H9 (cell line): ENCODE results near the gene DRICH1. TPM values are rescaled to one million over a fixed set of nuclear protein-coding genes. Genes with fewer than 3 reads are reported as not detected.

Source experiments
- DNase-seq: peaks from one replicate; pipeline ENCODE4 v3.0.0-alpha.2; 2017
- H2AFZ ChIP-seq: one replicate; pipeline ENCODE4 v1.6.1; 2013; ENCODE audit warnings: mild to moderate bottlenecking, low read length, control low read depth, moderate library complexity
- H2AK5ac ChIP-seq: 2 replicates; pipeline ENCODE4 v1.6.1; 2013; ENCODE audit warnings: low read length, control low read depth, mixed read lengths; ENCODE audit not compliant: insufficient read length
- H2BK120ac ChIP-seq: one replicate; pipeline ENCODE4 v1.6.1; 2013; ENCODE audit warnings: low read depth, mild to moderate bottlenecking, low read length, control low read depth, inconsistent platforms; ENCODE audit not compliant: poor library complexity, severe bottlenecking
- H2BK12ac ChIP-seq: 2 replicates; pipeline ENCODE4 v1.6.1; 2013; ENCODE audit warnings: low read length, control low read depth, mixed read lengths, low read depth; ENCODE audit not compliant: insufficient read length
- H2BK15ac ChIP-seq: 2 replicates; pipeline ENCODE4 v1.6.1; 2013; ENCODE audit warnings: low read depth, low read length, control low read depth
- H2BK20ac ChIP-seq: one replicate; pipeline ENCODE4 v1.6.1; 2013; ENCODE audit warnings: low read depth, mild to moderate bottlenecking, low read length, control low read depth, inconsistent platforms; ENCODE audit not compliant: poor library complexity, severe bottlenecking
- H2BK5ac ChIP-seq: 2 replicates; pipeline ENCODE4 v1.6.1; 2013; ENCODE audit warnings: low read length, control low read depth, mixed read lengths; ENCODE audit not compliant: insufficient read length
- H3K14ac ChIP-seq: 2 replicates; pipeline ENCODE4 v1.6.1; 2013; ENCODE audit warnings: low read length, control low read depth; ENCODE audit not compliant: insufficient read depth
- H3K18ac ChIP-seq: 2 replicates; pipeline ENCODE4 v1.6.1; 2013; ENCODE audit warnings: low read depth, mild to moderate bottlenecking, mixed read lengths, low read length, control low read depth; ENCODE audit not compliant: insufficient read length
- H3K23ac ChIP-seq: 2 replicates; pipeline ENCODE4 v1.6.1; 2013; ENCODE audit warnings: low read length, control low read depth, mixed read lengths, low read depth; ENCODE audit not compliant: insufficient read length
- H3K23me2 ChIP-seq: 2 replicates; pipeline ENCODE4 v1.6.1; 2013; ENCODE audit warnings: low read depth, mild to moderate bottlenecking, mixed read lengths, low read length, control low read depth; ENCODE audit not compliant: insufficient read length, poor library complexity, severe bottlenecking
- H3K27ac ChIP-seq: 2 replicates; pipeline ENCODE4 v1.5.1; 2013; ENCODE audit warnings: low read length, control low read depth, mixed read lengths, low read depth; ENCODE audit not compliant: insufficient read length
- H3K27me3 ChIP-seq: 2 replicates; pipeline ENCODE4 v1.6.1; 2013; ENCODE audit warnings: low read length, control low read depth, inconsistent platforms; ENCODE audit not compliant: insufficient read depth
- H3K4ac ChIP-seq: 2 replicates; pipeline ENCODE4 v1.6.1; 2013; ENCODE audit warnings: low read depth, mild to moderate bottlenecking, control low read depth, inconsistent platforms, low read length, moderate library complexity
- H3K4me1 ChIP-seq: 2 replicates; pipeline ENCODE4 v1.6.1; 2013; ENCODE audit warnings: low read length, control low read depth, inconsistent platforms; ENCODE audit not compliant: insufficient read depth
- H3K4me2 ChIP-seq: 2 replicates; pipeline ENCODE4 v1.6.1; 2013; ENCODE audit warnings: low read length, control low read depth, mixed read lengths; ENCODE audit not compliant: insufficient read length, insufficient read depth
- H3K56ac ChIP-seq: 2 replicates; pipeline ENCODE4 v1.6.1; 2013; ENCODE audit warnings: low read depth, mild to moderate bottlenecking, mixed read lengths, low read length, control low read depth; ENCODE audit not compliant: insufficient read length
- H3K79me1 ChIP-seq: 2 replicates; pipeline ENCODE4 v1.6.1; 2013; ENCODE audit warnings: low read depth, mild to moderate bottlenecking, moderate library complexity, low read length, control low read depth, inconsistent platforms; ENCODE audit not compliant: insufficient read depth, poor library complexity, severe bottlenecking
- H3K79me2 ChIP-seq: 2 replicates; pipeline ENCODE4 v1.6.1; 2013; ENCODE audit warnings: low read length, control low read depth, inconsistent platforms; ENCODE audit not compliant: insufficient read depth
- H3K9ac ChIP-seq: 2 replicates; pipeline ENCODE4 v1.6.1; 2013; ENCODE audit warnings: low read length, control low read depth, mixed read lengths; ENCODE audit not compliant: insufficient read length; ENCODE audit errors: extremely low read depth
- H3K9me3 ChIP-seq: one replicate; pipeline ENCODE4 v1.6.1; 2013; ENCODE audit warnings: low read depth, low read length, inconsistent platforms; ENCODE audit not compliant: control insufficient read depth
- H3T11ph ChIP-seq: one replicate; pipeline ENCODE4 v1.6.1; 2013; ENCODE audit warnings: mild to moderate bottlenecking, low read length, control low read depth, inconsistent platforms
- H4K20me1 ChIP-seq: one replicate; pipeline ENCODE4 v1.6.1; 2013; ENCODE audit not compliant: control insufficient read depth, insufficient read length, insufficient read depth
- H4K5ac ChIP-seq: 2 replicates; pipeline ENCODE4 v1.6.1; 2013; ENCODE audit warnings: low read depth, mild to moderate bottlenecking, mixed read lengths, low read length, control low read depth; ENCODE audit not compliant: insufficient read length
- H4K8ac ChIP-seq: replicated peaks from 2 replicates; pipeline ENCODE4 v1.6.1; 2013; ENCODE audit warnings: low read length, control low read depth, mixed read lengths, low read depth; ENCODE audit not compliant: insufficient read length
- H4K91ac ChIP-seq: 2 replicates; pipeline ENCODE4 v1.6.1; 2013; ENCODE audit warnings: low read depth, mild to moderate bottlenecking, moderate library complexity, mixed read lengths, low read length, control low read depth; ENCODE audit not compliant: insufficient read length
- H3K27ac Mint-ChIP-seq, 3 experiments: 2 replicates in 2 of 3; 3 replicates in 1 of 3; pipeline ENCODE4 v1.8.0; 2020 to 2021; ENCODE audit warnings: mixed read lengths in 3 of 3, mild to moderate bottlenecking in 1 of 3, moderate library complexity in 1 of 3
- H3K27me3 Mint-ChIP-seq: 2 replicates; pipeline ENCODE4 v1.8.0; 2021; ENCODE audit warnings: low read depth, mild to moderate bottlenecking, moderate library complexity, mixed read lengths
- H3K36me3 Mint-ChIP-seq, 3 experiments: 2 replicates in 2 of 3; 3 replicates in 1 of 3; pipeline ENCODE4 v1.8.0; 2020 to 2021; ENCODE audit warnings: low read depth in 3 of 3, mixed read lengths in 3 of 3; ENCODE audit not compliant: insufficient read depth in 1 of 3
- H3K4me1 Mint-ChIP-seq, 2 experiments: 2 replicates each; pipeline ENCODE4 v1.8.0; 2020; ENCODE audit warnings: mixed read lengths in 2 of 2
- H3K4me3 Mint-ChIP-seq, 2 experiments: 2 replicates in 1 of 2; 3 replicates in 1 of 2; pipeline ENCODE4 v1.8.0; 2020 to 2021; ENCODE audit warnings: mild to moderate bottlenecking in 2 of 2, mixed read lengths in 2 of 2, moderate library complexity in 1 of 2
- H3K9me3 Mint-ChIP-seq, 2 experiments: 2 replicates in 1 of 2; 3 replicates in 1 of 2; pipeline ENCODE4 v1.8.0; 2020; ENCODE audit warnings: mild to moderate bottlenecking in 2 of 2, mixed read lengths in 2 of 2, moderate library complexity in 1 of 2
- WGBS: extraction: QIAGEN DNeasy Blood & Tissue Kit; methylation state at CpG from one replicate; pipeline ENCODE4 v1.1.7; 2013; ENCODE audit warnings: missing lambda C conversion rate, low lambda C conversion rate, mixed read lengths; ENCODE audit not compliant: insufficient read length; ENCODE audit errors: extremely low coverage; 5-methylcytosine and 5-hydroxymethylcytosine counted together
- total RNA-seq: library from RNA; stranded (reverse); gene quantifications from 2 replicates; pipeline ENCODE4 v1.2.1, GENCODE V29; 2021
- TF ChIP-seq, protein P1 (sequence below): fragments of 200-600 bp; sonication (generic); conservative IDR thresholded peaks from 3 replicates; pipeline ENCODE4 v1.8.0; 2021; ENCODE audit warnings: antibody characterized with exemption, mild to moderate bottlenecking

The DRICH1 gene
- total RNA-seq, 1 experiment from 2014 or later: not detected

DNA sequence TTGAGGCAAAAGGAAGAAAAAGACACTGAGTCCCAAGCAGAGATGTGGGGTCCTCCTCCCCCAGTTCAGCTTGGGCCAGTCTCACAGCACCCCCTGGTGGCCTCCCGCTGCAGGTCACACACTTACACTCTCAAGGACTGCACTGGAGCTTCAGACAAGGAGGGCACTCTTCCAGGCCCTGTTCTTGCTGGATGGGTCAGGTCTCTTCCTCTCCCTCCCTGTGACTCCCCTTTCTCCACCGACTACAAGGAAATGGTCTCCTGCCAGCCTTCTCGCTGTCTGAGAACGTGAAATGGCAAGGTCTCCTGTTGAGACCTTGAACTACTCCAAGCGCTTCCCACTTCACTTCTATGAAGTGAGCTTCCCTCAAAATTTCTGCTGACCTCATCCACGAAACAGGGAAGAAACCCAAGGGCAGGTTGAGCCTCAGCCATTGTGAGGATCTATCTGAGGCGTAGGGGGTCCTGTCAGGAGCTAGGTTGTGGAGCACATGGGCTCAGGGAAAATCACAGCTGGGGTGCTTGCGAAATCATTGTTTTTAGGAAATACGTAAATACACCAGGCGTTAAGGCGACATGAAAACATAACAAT, 40.8 kb downstream of the DRICH1 start:
- Histone ChIP-seq H3K4ac (no peak overlapping the region), H3K79me2 (no peaks in the 10 kb centered on the region), H3K79me1 (no peaks in the 10 kb centered on the region), H2BK15ac (no peak overlapping the region), H2BK12ac (no peak overlapping the region), H2AK5ac (no peak overlapping the region), H4K20me1 (no peaks in the 10 kb centered on the region), H3K9ac (no peak overlapping the region), H3T11ph (no peak overlapping the region), H3K27ac (no peak overlapping the region), H3K23ac (no peak overlapping the region), H3K27me3 (no peaks in the 10 kb centered on the region), H4K5ac (no peak overlapping the region), H2AFZ (no peak overlapping the region), H3K9me3 (no peaks in the 10 kb centered on the region), H2BK120ac (no peak overlapping the region), H3K56ac (no peak overlapping the region), H4K91ac (no peak overlapping the region), H2BK20ac (no peak overlapping the region), H4K8ac (no peak overlapping the region), H3K14ac (no peak overlapping the region), H3K4me1 (peaks cover 3% of the 10 kb centered on the region; the same call in 1 of the 2 replicates), H3K18ac (no peak overlapping the region), H3K4me2 (no peak overlapping the region), H3K23me2 (no peaks in the 10 kb centered on the region), H2BK5ac (no peak overlapping the region)
- Mint-ChIP-seq H3K27me3 (peaks cover 42% of the 10 kb centered on the region), H3K36me3 (no peaks in the 10 kb centered on the region), H3K4me1 (peaks cover 11 to 14% of the 10 kb centered on the region in 2 experiments), H3K9me3 (no peaks in the 10 kb centered on the region; a peak in 1 of 5 replicates), H3K4me3 (no peak overlapping the region), H3K27ac (peak overlapping the region in 1 of 3 experiments; percentile 64; a peak in 1 of 7 replicates)
- TF ChIP-seq, protein P1, sequence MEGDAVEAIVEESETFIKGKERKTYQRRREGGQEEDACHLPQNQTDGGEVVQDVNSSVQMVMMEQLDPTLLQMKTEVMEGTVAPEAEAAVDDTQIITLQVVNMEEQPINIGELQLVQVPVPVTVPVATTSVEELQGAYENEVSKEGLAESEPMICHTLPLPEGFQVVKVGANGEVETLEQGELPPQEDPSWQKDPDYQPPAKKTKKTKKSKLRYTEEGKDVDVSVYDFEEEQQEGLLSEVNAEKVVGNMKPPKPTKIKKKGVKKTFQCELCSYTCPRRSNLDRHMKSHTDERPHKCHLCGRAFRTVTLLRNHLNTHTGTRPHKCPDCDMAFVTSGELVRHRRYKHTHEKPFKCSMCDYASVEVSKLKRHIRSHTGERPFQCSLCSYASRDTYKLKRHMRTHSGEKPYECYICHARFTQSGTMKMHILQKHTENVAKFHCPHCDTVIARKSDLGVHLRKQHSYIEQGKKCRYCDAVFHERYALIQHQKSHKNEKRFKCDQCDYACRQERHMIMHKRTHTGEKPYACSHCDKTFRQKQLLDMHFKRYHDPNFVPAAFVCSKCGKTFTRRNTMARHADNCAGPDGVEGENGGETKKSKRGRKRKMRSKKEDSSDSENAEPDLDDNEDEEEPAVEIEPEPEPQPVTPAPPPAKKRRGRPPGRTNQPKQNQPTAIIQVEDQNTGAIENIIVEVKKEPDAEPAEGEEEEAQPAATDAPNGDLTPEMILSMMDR: peak; percentile 98
- DNase-seq: peak; percentile 85
- no CpG with 5 or more reads among the region's 11 CpGs for WGBS
